K562 (cell line): ENCODE data around the gene TNK2. TPM values are rescaled to one million over a fixed set of nuclear protein-coding genes. Genes with fewer than 3 reads are reported as not detected.

Source experiments
- ATAC-seq: fragments of 200-7000 bp; cut with Tn5 transposase; 3 replicates; pipeline ENCODE4 v1.9.1; 2020; ENCODE audit warnings: moderate library complexity
- BruUV-seq: library from RNA; stranded (reverse); fragments of 400-500 nt; replicated peaks from 2 replicates; lab custom pipeline; 2021; lab: Mats Ljungman, UMichigan
- CTCF ChIA-PET: fragments of 300-600 bp; formaldehyde crosslinking; extraction: SDS; loops from one replicate; lab custom pipeline; 2021; ENCODE audit warnings: low intra/inter-chr PET ratio; lab: Yijun Ruan, JAX
- POLR2A ChIA-PET: fragments of 300-600, 350-650 bp; sonication (Branson Sonifier 250); formaldehyde crosslinking; extraction: SDS; loops from one replicate; lab custom pipeline; 2021; ENCODE audit warnings: antibody characterized with exemption, inconsistent platforms; lab: Yijun Ruan, JAX
- DNase-seq, 4 experiments: peaks; one replicate each; pipeline versions ENCODE4 v3.0.0 to v3.0.0-alpha.2; 2011 to 2018; ENCODE audit warnings: low spot score in 3 of 4, mixed read lengths in 3 of 4; ENCODE audit errors: extremely low read depth in 1 of 4
- FAIRE-seq: peaks from 2 replicates; lab custom pipeline; 2011; peaks lifted over from hg19 to GRCh38; lab: Jason Lieb, UNC
- H2AFZ ChIP-seq: 2 replicates; pipeline ENCODE4 v1.6.0; 2011; ENCODE audit warnings: low read depth, low read length, control low read depth, inconsistent platforms
- H3K27ac ChIP-seq: fragments of 200-600 bp; 3 replicates; pipeline ENCODE4 v1.8.0; 2011; ENCODE audit warnings: low read depth, mild to moderate bottlenecking, control low read depth, inconsistent platforms, low read length, moderate library complexity, mixed read lengths; ENCODE audit errors: extremely low read depth
- H3K27me3 ChIP-seq, 2 experiments: fragments of 300-600 bp in 1 of 2; 2 replicates in 1 of 2; 3 replicates in 1 of 2; pipeline versions ENCODE4 v1.6.0 to v1.8.0; 2011; ENCODE audit warnings: inconsistent platforms in 2 of 2, low read length in 2 of 2, mild to moderate bottlenecking in 1 of 2, mixed read lengths in 1 of 2, moderate library complexity in 1 of 2; ENCODE audit not compliant: control insufficient read depth in 2 of 2, insufficient read depth in 2 of 2
- H3K36me3 ChIP-seq: fragments of 300-600 bp; 3 replicates; pipeline ENCODE4 v1.8.0; 2011; ENCODE audit warnings: mild to moderate bottlenecking, low read length, inconsistent platforms; ENCODE audit not compliant: control insufficient read depth, insufficient read depth
- H3K4me1 ChIP-seq, 2 experiments: fragments of 200-600 bp in 1 of 2; replicated peaks in 1 of 2; 2 replicates in 1 of 2; 3 replicates in 1 of 2; pipeline versions ENCODE4 v1.5.1 to v1.8.0; 2011; ENCODE audit warnings: inconsistent platforms in 2 of 2, low read length in 2 of 2, mild to moderate bottlenecking in 1 of 2, mixed read lengths in 1 of 2, moderate library complexity in 1 of 2; ENCODE audit not compliant: control insufficient read depth in 2 of 2, insufficient read depth in 2 of 2
- H3K4me2 ChIP-seq: 2 replicates; pipeline ENCODE4 v1.6.1; 2011; ENCODE audit warnings: low read length, control low read depth, inconsistent platforms, mixed read lengths; ENCODE audit not compliant: insufficient read depth
- H3K4me3 ChIP-seq: fragments of 200-600 bp; sonication (generic), shearing (Covaris generic); 2 replicates; pipeline ENCODE4 v1.5.1; 2016; ENCODE audit warnings: control low read depth, inconsistent platforms
- H3K79me2 ChIP-seq: fragments of 200-600 bp; 3 replicates; pipeline ENCODE4 v1.8.0; 2011; ENCODE audit warnings: low read length, inconsistent platforms; ENCODE audit not compliant: control insufficient read depth, insufficient read depth
- H3K9ac ChIP-seq, 2 experiments: 2 replicates each; pipeline versions ENCODE4 v1.6.0 to v1.6.1; 2011; ENCODE audit warnings: low read depth in 2 of 2, low read length in 2 of 2, control low read depth in 1 of 2, inconsistent platforms in 1 of 2, mild to moderate bottlenecking in 1 of 2, mixed read lengths in 1 of 2; ENCODE audit not compliant: insufficient read depth in 1 of 2
- H3K9me1 ChIP-seq: one replicate; pipeline ENCODE4 v1.6.0; 2011; ENCODE audit warnings: inconsistent platforms, mild to moderate bottlenecking, low read length, moderate library complexity; ENCODE audit not compliant: control insufficient read depth, insufficient read depth
- H3K9me3 ChIP-seq: replicated peaks from 2 replicates; pipeline ENCODE4 v1.5.1; 2011; ENCODE audit warnings: low read depth, low read length, inconsistent platforms; ENCODE audit not compliant: control insufficient read depth, insufficient read depth
- H4K20me1 ChIP-seq: replicated peaks from 2 replicates; pipeline ENCODE4 v1.6.1; 2011; ENCODE audit warnings: low read length, inconsistent platforms, mixed read lengths; ENCODE audit not compliant: control insufficient read depth, insufficient read depth
- ADNP ChIP-seq: fragments of 200-800 bp; sonication (Bioruptor generic); IDR thresholded peaks from 2 replicates; pipeline ENCODE4 v1.6.1; 2016; ENCODE audit warnings: missing genetic modification characterization, missing compliant biosample characterization
- BCOR ChIP-seq: fragments of 450-650 bp; IDR thresholded peaks from 2 replicates; pipeline ENCODE4 v1.6.1; 2016
- CBX1 ChIP-seq: sonication (generic); IDR thresholded peaks from 2 replicates; pipeline ENCODE4 v1.6.1; 2016; ENCODE audit warnings: antibody characterized with exemption, low read depth, mild to moderate bottlenecking
- EHMT2 ChIP-seq: fragments of 450-650 bp; IDR thresholded peaks from 2 replicates; pipeline ENCODE4 v1.6.1; 2018; ENCODE audit warnings: antibody characterized with exemption
- ESRRA ChIP-seq: fragments of 450-650 bp; IDR thresholded peaks from 2 replicates; pipeline ENCODE4 v1.6.1; 2014; ENCODE audit warnings: low read depth, mild to moderate bottlenecking, moderate library complexity, borderline replicate concordance
- ILF3 ChIP-seq: fragments of 450-650 bp; IDR thresholded peaks from 2 replicates; pipeline ENCODE4 v1.6.1; 2018; ENCODE audit warnings: antibody characterized with exemption, mild to moderate bottlenecking, moderate library complexity, borderline replicate concordance
- KDM1A ChIP-seq, 2 experiments: fragments of 450-650 bp; IDR thresholded peaks; 2 replicates each; pipeline ENCODE4 v1.6.1; 2016; ENCODE audit warnings: mild to moderate bottlenecking in 2 of 2
- POLR3A ChIP-seq: IDR thresholded peaks from 2 replicates; pipeline ENCODE4 v1.6.1; 2011; ENCODE audit warnings: borderline replicate concordance, mild to moderate bottlenecking, moderate library complexity; ENCODE audit not compliant: insufficient read length, insufficient read depth; ENCODE audit errors: extremely low read depth
- RBM14 ChIP-seq: fragments of 200-400 bp; formaldehyde crosslinking; IDR thresholded peaks from 2 replicates; pipeline ENCODE4 v1.6.1; 2018; ENCODE audit warnings: low read depth, mild to moderate bottlenecking, low read length, moderate library complexity, borderline replicate concordance; ENCODE audit not compliant: insufficient read depth
- RBM25 ChIP-seq: fragments of 200-400 bp; formaldehyde crosslinking; IDR thresholded peaks from 2 replicates; pipeline ENCODE4 v1.6.1; 2018; ENCODE audit warnings: low read length, low read depth, moderate library complexity; ENCODE audit not compliant: severe bottlenecking
- TAF9B ChIP-seq: fragments of 450-650 bp; IDR thresholded peaks from 2 replicates; pipeline ENCODE4 v1.6.1; 2018; ENCODE audit warnings: mild to moderate bottlenecking; ENCODE audit not compliant: partially characterized antibody
- ZNF146 ChIP-seq: IDR thresholded peaks from one replicate; pipeline ENCODE4 v1.6.1; 2018; ENCODE audit warnings: missing compliant biosample characterization; ENCODE audit not compliant: unreplicated experiment
- ZNF24 ChIP-seq: fragments of 450-650 bp; IDR thresholded peaks from 2 replicates; pipeline ENCODE4 v1.6.1; 2016
- ZNF436 ChIP-seq: fragments of 250-450, 450-650 bp; sonication (Bioruptor Pico); formaldehyde crosslinking; IDR thresholded peaks from 2 replicates; pipeline ENCODE4 v1.7.0; 2020; ENCODE audit warnings: mild to moderate bottlenecking
- WGBS: fragments of 100-300 bp; shearing (Covaris generic); methylation state at CpG from one replicate; pipeline ENCODE4 v1.1.6; 2016; ENCODE audit warnings: low coverage, mixed read lengths; ENCODE audit not compliant: insufficient coverage; ENCODE audit errors: missing lambda C conversion rate; 5-methylcytosine and 5-hydroxymethylcytosine counted together
- in situ Hi-C: fragments of 300-500 bp; cut with MboI; formaldehyde crosslinking; loops from 4 replicates; pipeline ENCODE4 v1.15.0; 2018; ENCODE audit warnings: inconsistent platforms, mixed read lengths
- intact Hi-C: fragments of 100-400 bp; cut with micrococcal nuclease; formaldehyde crosslinking; loops from 2 replicates; pipeline ENCODE4 v1.14.2; 2022
- polyA plus RNA-seq, 8 experiments: library from polyadenylated mRNA; depleted of rRNA in 4 of 8; stranded (reverse) in 5 of 8; unstranded in 3 of 8; fragments of >200 nt; fragmentation: Nextera tagmentation in 2 of 8; fragmentation: Illumina TruSeq in 1 of 8; extraction: Ambion mirVana in 2 of 8; extraction: Trizol in 1 of 8; gene quantifications; 2 replicates each; pipeline versions ENCODE4 v1.2.1 to v1.2.3, GENCODE V29; 2011 to 2014; ENCODE audit warnings: inconsistent platforms in 1 of 8, missing spikeins in 1 of 8
- total RNA-seq, 7 experiments: library from RNA; depleted of rRNA in 6 of 7; stranded (reverse); fragments of >200 nt in 6 of 7; fragmentation: Illumina TruSeq in 2 of 7; extraction: Trizol in 2 of 7; gene quantifications; 2 replicates each; pipeline versions ENCODE4 v1.2.1 to v1.2.3, GENCODE V29; 2011 to 2021; ENCODE audit warnings: low replicate concordance in 1 of 7

The TNK2 gene
- total and polyA plus RNA-seq, 9 of the 15 experiments (the other 6 are each of a cell fraction or from before 2014, with no cell fraction given): 0.03 to 33.8 (median 6.5) TPM

GRCh38 chr3:195834675-195835583, 73.4 kb downstream of the TNK2 start:
- peaks cover 5 to 17% of the 10 kb centered on the region in 2 experiments; a peak in 3 of 5 replicates for H3K4me1 ChIP-seq
- WGBS: 48% methylated on average over 25 of the region's 29 CpGs

More at GRCh38 chr3:195834675-195835583, 73.4 kb downstream of the TNK2 start:
- FAIRE-seq: no peak
- H3K36me3 ChIP-seq: no peaks in the 10 kb centered on the region
- ChIA-PET POLR2A (interaction anchor here (0.7 kb wide), 2 partner anchors 9 to 16 kb away, joined by 3 to 4 read pairs; no protein-coding TSS in a partner anchor), CTCF (no interaction called here)
- intact Hi-C loops: no loop called here
- no peaks in the 10 kb centered on the region for H4K20me1 ChIP-seq
- peaks cover 3 to 31% of the 10 kb centered on the region in 2 experiments; a peak in 4 of 5 replicates for H3K27me3 ChIP-seq
- no peak overlapping the region for H3K4me2 ChIP-seq
- TF ChIP-seq ESRRA: peak; percentile 56
- TF ChIP-seq RBM25: peak; percentile 53
- TF ChIP-seq RBM14: no peak
- 0 out of 2 replicates have a peak, but pooled peaks have one; percentile 47 for TF ChIP-seq CBX1
- TF ChIP-seq TAF9B: no peak
- TF ChIP-seq KDM1A (IDR thresholded peaks at IDR 0.05): 0 out of 4 replicates have a peak, but pooled peaks of 1 of the 2 experiments have one; percentile 16
- no peak for TF ChIP-seq ZNF24
- TF ChIP-seq ADNP (tag): 0 out of 2 replicates have a peak, but pooled peaks have one; percentile 43
- no peak for TF ChIP-seq ZNF146 (CRISPR knock-in tag)
- no peak for TF ChIP-seq EHMT2
- TF ChIP-seq ILF3: no peak
- TF ChIP-seq BCOR: 0 out of 2 replicates have a peak, but pooled peaks have one; percentile 15
- no peak for TF ChIP-seq ZNF436 (CRISPR knock-in tag)
- TF ChIP-seq POLR3A: no peak
- no TSS peak for BruUV-seq
- H3K9ac ChIP-seq: no peak overlapping the region
- no peak overlapping the region for H3K27ac ChIP-seq
- in situ Hi-C loops: no loop called here
- no peaks in the 10 kb centered on the region for H3K79me2 ChIP-seq
- no peaks in the 10 kb centered on the region for H3K9me3 ChIP-seq
- H2AFZ ChIP-seq: no peak overlapping the region
- DNase-seq: no peak
- no peak for ATAC-seq
- H3K4me3 ChIP-seq: no peak overlapping the region
- H3K9me1 ChIP-seq: no peaks in the 10 kb centered on the region
